Kidney (tissue), 14 donors: ENCODE data around the gene ENOPH1. TPM values are rescaled to one million over a fixed set of nuclear protein-coding genes. Genes with fewer than 3 reads are reported as not detected.

Experiments used
- DNase-seq, 5 donors: peaks; one replicate each; pipeline ENCODE4 v3.0.0-alpha.2; 2013 to 2020
- FAIRE-seq: peaks from 2 replicates; lab custom pipeline; 2012; peaks lifted over from hg19 to GRCh38; lab: Jason Lieb, UNC
- H3K27ac ChIP-seq, 2 donors: one replicate each; pipeline ENCODE4 v1.7.0; 2013; ENCODE audit warnings: low read depth in 2 of 2, low read length in 2 of 2, inconsistent platforms in 1 of 2
- H3K27me3 ChIP-seq: one replicate; pipeline ENCODE4 v1.7.1; 2013; ENCODE audit warnings: low read length, inconsistent platforms; ENCODE audit not compliant: control insufficient read depth, insufficient read depth
- H3K36me3 ChIP-seq, 3 donors: one replicate each; pipeline versions ENCODE4 v1.7.0 to v1.7.1; 2013; ENCODE audit warnings: low read length in 3 of 3, control low read depth in 1 of 3, inconsistent platforms in 1 of 3; ENCODE audit not compliant: insufficient read depth in 3 of 3, control insufficient read depth in 2 of 3
- H3K4me1 ChIP-seq, 3 donors: one replicate each; pipeline versions ENCODE4 v1.7.0 to v1.7.1; 2013; ENCODE audit warnings: low read length in 3 of 3, inconsistent platforms in 1 of 3, low read depth in 1 of 3; ENCODE audit not compliant: control insufficient read depth in 2 of 3, insufficient read depth in 2 of 3
- H3K4me3 ChIP-seq, 3 donors: one replicate each; pipeline versions ENCODE4 v1.7.0 to v1.8.1; 2013; ENCODE audit warnings: low read length in 3 of 3, control low read depth in 1 of 3, inconsistent platforms in 1 of 3
- H3K9ac ChIP-seq, 3 donors: one replicate each; pipeline versions ENCODE4 v1.7.0 to v1.7.1; 2013; ENCODE audit warnings: low read length in 3 of 3, control low read depth in 1 of 3, inconsistent platforms in 1 of 3
- H3K9me3 ChIP-seq, 3 donors: one replicate each; pipeline versions ENCODE4 v1.7.0 to v1.7.1; 2013; ENCODE audit warnings: low read length in 3 of 3, control low read depth in 1 of 3, inconsistent platforms in 1 of 3; ENCODE audit not compliant: control insufficient read depth in 2 of 3, insufficient read depth in 1 of 3
- CTCF ChIP-seq: IDR thresholded peaks from 3 replicates; pipeline ENCODE4 v1.5.1; 2012; ENCODE audit warnings: mild to moderate bottlenecking, moderate library complexity, borderline replicate concordance; ENCODE audit not compliant: insufficient read depth; ENCODE audit errors: extremely low read depth
- intact Hi-C: fragments of 100-400 bp; cut with DNase I; formaldehyde crosslinking; loops from one replicate; pipeline ENCODE4 v1.11.1; 2022
- polyA plus RNA-seq: library from polyadenylated mRNA; stranded (reverse); fragments of 350-450 nt; fragmentation: Illumina TruSeq; extraction: RNeasy Lipid Tissue Mini Kit (QIAGEN cat#74804); gene quantifications from one replicate; pipeline ENCODE4 v1.2.3, GENCODE V29; 2014; ENCODE audit warnings: low read depth, low replicate concordance; ENCODE audit not compliant: insufficient read depth
- total RNA-seq: library from RNA; stranded (reverse); fragmentation: NEBNext Ultra II Directional; extraction: Animal tissue kit (Norgen Biotek cat#: 25700); gene quantifications from one replicate; pipeline ENCODE4 v1.2.1, GENCODE V29; 2021
- donor health status: control.
- donor health status: control.
- donor health status: control.
- donor health status: control.
- donor health status: control.
- donor health status: DM: yes; HTN: yes; CAD: no.
- donor health status: Normal renal cell carcinoma (clear cell type).

The ENOPH1 gene
- total and polyA plus RNA-seq, 2 donors from 2014 or later: 30.3 to 36.0 TPM

- no peak for DNase-seq
- Histone ChIP-seq H3K27me3 (no peaks in the 10 kb centered on the region), H3K27ac (no peak overlapping the region), H3K4me1 (peaks cover 0 to 16% (median 10%) of the 10 kb centered on the region in 3 donors), H3K36me3 (peaks cover 0 to 3% (median 2%) of the 10 kb centered on the region in 3 donors), H3K9ac (no peak overlapping the region), H3K4me3 (peak overlapping the region in 2 of 3 donors; percentile 95 to 99), H3K9me3 (no peaks in the 10 kb centered on the region)
- intact Hi-C loops: no loop called here
- no peak for FAIRE-seq
- TF ChIP-seq CTCF: no peak
These were observed 1.4 kb downstream of the ENOPH1 start for GRCh38 chr4:82431831-82432230.

GRCh38 chr4:82432596-82432995 is 2.2 kb downstream of the ENOPH1 start:
- Histone ChIP-seq H3K36me3 (peaks cover 0 to 3% (median 0%) of the 10 kb centered on the region in 3 donors), H3K4me1 (peaks cover 0 to 15% (median 12%) of the 10 kb centered on the region in 3 donors), H3K9me3 (no peaks in the 10 kb centered on the region), H3K27me3 (no peaks in the 10 kb centered on the region), H3K4me3 (no peak overlapping the region), H3K9ac (no peak overlapping the region), H3K27ac (no peak overlapping the region)
- intact Hi-C loops: no loop called here
- TF ChIP-seq CTCF: no peak
- DNase-seq (no peak), FAIRE-seq (no peak)

GRCh38 chr4:82433791-82434190 is 3.4 kb downstream of the ENOPH1 start:
- no peak overlapping the region for H3K9ac ChIP-seq
- no peaks in the 10 kb centered on the region for H3K27me3 ChIP-seq
- peaks cover 0 to 19% (median 7%) of the 10 kb centered on the region in 3 donors for H3K4me1 ChIP-seq
- FAIRE-seq: no peak
- intact Hi-C loops: no loop called here
- no peak for DNase-seq
- no peak for TF ChIP-seq CTCF
- no peak overlapping the region for H3K4me3 ChIP-seq
- no peak overlapping the region for H3K27ac ChIP-seq
- no peaks in the 10 kb centered on the region for H3K36me3 ChIP-seq
- no peaks in the 10 kb centered on the region for H3K9me3 ChIP-seq

- H3K9me3 ChIP-seq: no peaks in the 10 kb centered on the region
- DNase-seq (no peak), FAIRE-seq (no peak)
- H3K27me3 ChIP-seq: no peaks in the 10 kb centered on the region
- no peak for TF ChIP-seq CTCF
- intact Hi-C loops: no loop called here
- no peak overlapping the region for H3K4me3 ChIP-seq
- no peaks in the 10 kb centered on the region for H3K36me3 ChIP-seq
- no peak overlapping the region for H3K9ac ChIP-seq
- no peak overlapping the region for H3K27ac ChIP-seq
- peaks cover 0 to 19% (median 7%) of the 10 kb centered on the region in 3 donors for H3K4me1 ChIP-seq
These were observed 4.6 kb downstream of the ENOPH1 start for GRCh38 chr4:82434949-82435348.
